Liver (tissue), 9 donors: ENCODE data around the gene NUP205. TPM values are rescaled to one million over a fixed set of nuclear protein-coding genes. Genes with fewer than 3 reads are reported as not detected.

Experiments
- DNase-seq: peaks from one replicate; pipeline ENCODE4 v3.0.0-alpha.2; 2017; ENCODE audit warnings: low spot score
- H3K27ac ChIP-seq, 2 donors: one replicate each; pipeline ENCODE4 v1.7.0; 2013; ENCODE audit warnings: inconsistent platforms in 2 of 2, low read length in 2 of 2, control low read depth in 1 of 2, low read depth in 1 of 2, mild to moderate bottlenecking in 1 of 2
- H3K27me3 ChIP-seq, 4 donors: one replicate each; pipeline versions ENCODE4 v1.6.1 to v1.7.0; 2013; ENCODE audit warnings: low read length in 3 of 4, inconsistent platforms in 1 of 4, mild to moderate bottlenecking in 1 of 4, moderate library complexity in 1 of 4; ENCODE audit not compliant: control insufficient read depth in 4 of 4, insufficient read depth in 4 of 4
- H3K36me3 ChIP-seq, 4 donors: one replicate each; pipeline versions ENCODE4 v1.6.1 to v1.7.0; 2013; ENCODE audit warnings: low read length in 3 of 4, mild to moderate bottlenecking in 3 of 4, low read depth in 1 of 4, moderate library complexity in 1 of 4; ENCODE audit not compliant: control insufficient read depth in 4 of 4, insufficient read depth in 3 of 4
- H3K4me1 ChIP-seq, 4 donors: one replicate each; pipeline versions ENCODE4 v1.6.1 to v1.7.0; 2013; ENCODE audit warnings: low read length in 3 of 4, mild to moderate bottlenecking in 3 of 4, moderate library complexity in 1 of 4; ENCODE audit not compliant: control insufficient read depth in 4 of 4, insufficient read depth in 4 of 4
- H3K4me3 ChIP-seq, 3 donors: one replicate each; pipeline versions ENCODE4 v1.6.1 to v1.7.0; 2013; ENCODE audit warnings: low read length in 3 of 3, control low read depth in 1 of 3, low read depth in 1 of 3, mild to moderate bottlenecking in 1 of 3
- H3K9ac ChIP-seq, 2 donors: one replicate each; pipeline ENCODE4 v1.7.0; 2013; ENCODE audit warnings: low read length in 2 of 2, mild to moderate bottlenecking in 2 of 2, moderate library complexity in 2 of 2, control low read depth in 1 of 2, low read depth in 1 of 2
- H3K9me3 ChIP-seq, 4 donors: one replicate each; pipeline versions ENCODE4 v1.6.1 to v1.7.0; 2013; ENCODE audit warnings: low read length in 3 of 4; ENCODE audit not compliant: control insufficient read depth in 4 of 4
- ATF3 ChIP-seq: IDR thresholded peaks from 2 replicates; pipeline ENCODE4 v1.6.1; 2016; ENCODE audit warnings: antibody characterized with exemption
- CTCF ChIP-seq: fragments of 150-350 bp; IDR thresholded peaks from 2 replicates; pipeline ENCODE4 v1.5.1; 2017; ENCODE audit warnings: improper control_type of control experiment, low read depth, low read length; ENCODE audit not compliant: missing input control
- EGR1 ChIP-seq, 2 donors: IDR thresholded peaks; 2 replicates each; pipeline ENCODE4 v1.6.1; 2016 to 2018; ENCODE audit warnings: antibody characterized with exemption in 2 of 2, low read depth in 2 of 2
- FOXA1 ChIP-seq: IDR thresholded peaks from 2 replicates; pipeline ENCODE4 v1.6.1; 2016; ENCODE audit warnings: antibody characterized with exemption
- FOXA2 ChIP-seq: IDR thresholded peaks from 2 replicates; pipeline ENCODE4 v1.6.1; 2016; ENCODE audit warnings: antibody characterized with exemption
- GABPA ChIP-seq, 2 donors: IDR thresholded peaks in 1 of 2; conservative IDR thresholded peaks in 1 of 2; 2 replicates each; pipeline ENCODE4 v1.6.1; 2016; ENCODE audit warnings: antibody characterized with exemption in 2 of 2, mild to moderate bottlenecking in 1 of 2, moderate library complexity in 1 of 2
- HNF4G ChIP-seq: IDR thresholded peaks from 2 replicates; pipeline ENCODE4 v1.6.1; 2016; ENCODE audit warnings: antibody characterized with exemption
- NR2F2 ChIP-seq: IDR thresholded peaks from 2 replicates; pipeline ENCODE4 v1.6.1; 2016; ENCODE audit warnings: antibody characterized with exemption
- RAD21 ChIP-seq, 2 donors: IDR thresholded peaks; 2 replicates each; pipeline ENCODE4 v1.6.1; 2016; ENCODE audit warnings: antibody characterized with exemption in 2 of 2, mild to moderate bottlenecking in 2 of 2
- RXRA ChIP-seq, 2 donors: IDR thresholded peaks; 2 replicates each; pipeline ENCODE4 v1.6.1; 2017 to 2018; ENCODE audit warnings: antibody characterized with exemption in 2 of 2, mild to moderate bottlenecking in 1 of 2
- SP1 ChIP-seq: IDR thresholded peaks from 2 replicates; pipeline ENCODE4 v1.6.1; 2018; ENCODE audit warnings: antibody characterized with exemption, mild to moderate bottlenecking
- TAF1 ChIP-seq: conservative IDR thresholded peaks from 2 replicates; pipeline ENCODE4 v1.6.1; 2016; ENCODE audit warnings: antibody characterized with exemption, mild to moderate bottlenecking
- YY1 ChIP-seq: IDR thresholded peaks from 2 replicates; pipeline ENCODE4 v1.6.1; 2016; ENCODE audit warnings: antibody characterized with exemption, mild to moderate bottlenecking
- ZBTB33 ChIP-seq: IDR thresholded peaks from 2 replicates; pipeline ENCODE4 v1.6.1; 2016; ENCODE audit warnings: antibody characterized with exemption
- WGBS: extraction: QIAGEN DNeasy Blood & Tissue Kit; methylation state at CpG from one replicate; pipeline ENCODE4 v1.1.7; 2013; 5-methylcytosine and 5-hydroxymethylcytosine counted together
- polyA plus RNA-seq, 2 donors: library from polyadenylated mRNA; stranded (reverse) in 1 of 2; unstranded in 1 of 2; fragments of 200-250 nt in 1 of 2; fragments of >200 nt in 1 of 2; fragmentation: Nextera tagmentation in 1 of 2; extraction: Ambion mirVana in 1 of 2; gene quantifications; one replicate each; pipeline versions ENCODE4 v1.2.1 to v1.2.3, GENCODE V29; 2013 to 2015
- total RNA-seq, 2 donors: library from RNA; depleted of rRNA; stranded (reverse); fragments of >200 nt; gene quantifications; one replicate each; pipeline ENCODE4 v1.2.3, GENCODE V29; 2014
- donor health status: healthy.
- donor health status: healthy.
- donor health status: healthy.
- donor health status: healthy.
- donor health status: healthy.

The NUP205 gene
- total and polyA plus RNA-seq, 4 donors = 6.3 to 27.8 (median 12.0) TPM

GRCh38 chr7:135541029-135541428 lies 16.7 kb upstream of the NUP205 start:
- no peaks in the 10 kb centered on the region for H3K36me3 ChIP-seq
- no peaks in the 10 kb centered on the region for H3K27me3 ChIP-seq
- H3K9me3 ChIP-seq = no peaks in the 10 kb centered on the region
- no peak overlapping the region for H3K9ac ChIP-seq
- no peak overlapping the region for H3K4me3 ChIP-seq
- H3K27ac ChIP-seq = no peak overlapping the region
- TF ChIP-seq NR2F2 (no peak), ATF3 (no peak), CTCF (no peak), ZBTB33 (no peak), FOXA1 (no peak), RXRA (IDR thresholded peaks at IDR 0.05) (no peak), FOXA2 (no peak), YY1 (no peak), GABPA (IDR thresholded peaks at IDR 0.05 in 1 of 2, conservative IDR thresholded peaks at IDR 0.05 in 1 of 2) (no peak), EGR1 (IDR thresholded peaks at IDR 0.05; ENCODE audit: low read depth in 2 of 2) (no peak), HNF4G (no peak)
- WGBS = 96% methylated on average over 6 of the region's 6 CpGs
- H3K4me1 ChIP-seq = no peaks in the 10 kb centered on the region
- DNase-seq = no peak

- Histone ChIP-seq H3K27me3 (no peaks in the 10 kb centered on the region), H3K36me3 (no peaks in the 10 kb centered on the region), H3K4me3 (no peak overlapping the region), H3K9ac (no peak overlapping the region), H3K4me1 (no peaks in the 10 kb centered on the region), H3K9me3 (no peaks in the 10 kb centered on the region), H3K27ac (no peak overlapping the region)
- DNase-seq = no peak
- TF ChIP-seq RAD21 (IDR thresholded peaks at IDR 0.05) (no peak), RXRA (IDR thresholded peaks at IDR 0.05) (no peak), ATF3 (no peak), CTCF (no peak), SP1 (no peak), TAF1 (no peak)
- WGBS = 85% methylated on average over 7 of the region's 7 CpGs
Observed at GRCh38 chr7:135550196-135550595, 7.5 kb upstream of the NUP205 start.
